ENCODE measurements around the gene DNAJC17.

The DNAJC17 gene

GRCh38 chr15:40829115-40829514 lies 21.8 kb upstream of the DNAJC17 start:
- DNase-seq (ENCODE audit: low spot score) = no peak

- DNase-seq (ENCODE audit: low spot score) = no peak
Observed at GRCh38 chr15:40828447-40829036, 21.3 kb upstream of the DNAJC17 start, which contains the start of gene PPP1R14D. Gene PPP1R14D (minus strand): TSS chr15:40828708. CDS start chr15:40828641, 67 bp downstream.

DNA sequence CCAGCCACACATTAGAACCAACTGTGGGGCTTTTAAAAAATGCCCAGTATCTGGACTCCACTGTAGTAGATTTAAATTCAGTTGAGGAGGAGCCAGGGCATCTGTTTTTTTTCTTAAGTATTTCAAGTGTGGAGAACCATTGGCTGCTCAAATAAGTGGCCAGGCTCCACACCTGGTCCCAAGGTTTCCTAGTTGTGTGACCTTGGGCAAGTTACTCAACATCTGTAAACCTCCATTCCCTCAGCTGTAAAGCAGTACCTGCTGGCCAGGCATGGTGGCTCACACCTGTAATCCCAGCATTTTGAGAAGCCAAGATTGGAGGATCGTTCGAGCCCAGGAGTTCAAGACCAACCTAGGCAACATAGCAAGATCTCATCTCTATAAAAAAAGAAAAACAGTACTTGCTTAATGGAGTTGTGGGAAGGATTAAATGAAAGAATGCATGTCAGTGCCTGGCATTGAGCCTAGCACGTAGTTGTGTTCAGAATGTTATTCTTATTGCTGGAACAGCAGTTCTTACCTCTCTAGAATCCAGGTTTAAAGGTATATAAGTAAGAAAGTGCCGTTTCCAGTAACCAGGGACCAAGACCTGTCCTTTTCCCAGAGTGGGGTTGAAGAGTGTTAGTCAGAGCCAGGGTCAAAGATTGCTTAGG lies 19.3 kb upstream of the DNAJC17 start:
- DNase-seq (ENCODE audit: low spot score) = no peak

DNA sequence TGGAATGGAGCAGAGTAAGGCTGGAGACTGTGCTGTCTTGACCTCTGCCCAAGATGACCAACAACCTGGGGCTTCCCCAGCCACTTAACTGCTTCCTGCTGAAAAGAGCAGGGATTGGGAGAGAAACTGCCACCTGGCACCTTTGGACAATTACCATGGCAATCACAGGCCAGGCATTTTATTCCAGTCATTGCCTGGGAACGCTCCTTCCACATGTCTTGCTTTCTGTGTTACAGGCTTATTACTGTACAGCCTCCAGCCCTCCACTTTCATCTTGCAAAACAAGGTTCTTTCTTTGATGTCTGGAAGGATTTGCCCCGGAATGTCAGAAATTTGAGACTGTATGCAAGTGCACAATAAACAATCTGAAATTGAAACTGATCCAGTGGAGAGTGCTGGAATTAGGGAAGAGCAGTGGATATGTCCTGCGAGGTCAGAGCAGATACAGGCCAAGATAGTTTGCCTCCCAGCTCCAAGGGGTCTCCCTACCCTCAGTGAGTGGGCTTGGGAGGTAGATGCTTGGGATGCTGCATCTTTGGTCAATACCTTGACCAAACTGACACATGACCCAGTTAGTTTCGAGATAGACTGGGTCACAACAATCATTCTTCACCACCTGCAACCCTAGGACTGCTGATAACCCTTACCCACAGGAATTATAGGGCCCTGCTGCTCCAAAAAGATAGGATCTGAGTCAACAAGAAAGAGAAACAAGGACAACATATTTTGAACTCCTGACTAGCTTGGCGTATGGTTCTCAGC lies 18.6 kb upstream of the DNAJC17 start:
- DNase-seq (ENCODE audit: low spot score) = peak; percentile 14

DNA sequence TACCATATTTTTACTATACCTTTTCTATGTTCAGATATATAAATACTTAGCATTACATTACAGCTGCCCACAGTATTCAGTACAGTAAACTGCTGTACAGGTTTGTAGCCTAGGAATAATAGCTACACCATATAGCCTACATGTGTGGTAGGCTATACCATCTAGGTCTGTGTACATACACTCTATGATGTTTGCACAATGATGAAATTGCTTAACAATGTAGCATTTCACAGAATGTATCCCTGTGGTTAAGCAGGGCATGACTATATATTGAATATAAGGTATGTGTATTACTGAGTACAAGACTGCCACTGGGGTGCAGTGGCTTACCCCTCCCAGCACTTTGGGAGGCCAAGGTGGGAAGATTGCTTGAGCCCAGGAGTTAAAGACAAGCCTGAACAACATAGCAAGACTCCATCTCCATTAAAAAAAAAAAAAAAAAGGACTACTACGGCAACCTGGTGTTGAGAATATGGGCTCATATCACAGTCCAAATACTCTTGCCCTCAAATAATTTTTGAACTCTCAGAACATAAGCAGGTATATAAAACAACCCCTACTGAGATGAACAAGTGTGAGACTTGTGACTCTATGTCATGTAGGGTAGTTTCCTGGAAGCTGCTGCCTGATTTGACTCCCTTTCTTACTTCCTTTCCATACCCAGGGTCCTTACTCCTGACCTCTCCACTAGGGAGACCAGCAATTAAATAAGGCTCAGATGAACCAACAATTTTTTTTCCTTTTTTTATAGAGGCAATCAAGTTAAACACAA lies 16.5 kb upstream of the DNAJC17 start:
- DNase-seq (ENCODE audit: low spot score) = no peak

- no peak for DNase-seq (ENCODE audit: low spot score)
Observed at GRCh38 chr15:40821195-40821594, 13.9 kb upstream of the DNAJC17 start.

DNA sequence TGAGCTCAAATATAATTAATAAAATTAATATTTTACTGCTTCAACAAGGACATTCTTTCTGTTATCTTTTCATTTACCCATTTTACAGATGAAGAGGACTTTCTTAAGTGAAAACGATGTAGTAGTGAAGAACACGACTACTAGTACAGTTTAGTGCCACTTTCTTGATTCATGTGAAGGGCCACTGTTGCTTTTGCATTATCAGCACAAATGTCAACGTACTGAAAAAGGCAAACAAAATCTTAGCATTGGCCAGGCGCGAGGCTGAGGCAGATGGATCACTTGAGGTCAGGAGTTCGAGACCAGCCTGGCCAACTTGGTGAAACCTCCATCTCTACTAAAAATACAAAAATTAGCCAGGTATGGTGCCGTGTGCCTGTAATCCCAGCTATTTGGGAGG lies 11.8 kb upstream of the DNAJC17 start:
- no peak for DNase-seq (ENCODE audit: low spot score)

- DNase-seq (ENCODE audit: low spot score) = no peak
Observed at GRCh38 chr15:40815042-40815698, 7.9 kb upstream of the DNAJC17 start.

DNA sequence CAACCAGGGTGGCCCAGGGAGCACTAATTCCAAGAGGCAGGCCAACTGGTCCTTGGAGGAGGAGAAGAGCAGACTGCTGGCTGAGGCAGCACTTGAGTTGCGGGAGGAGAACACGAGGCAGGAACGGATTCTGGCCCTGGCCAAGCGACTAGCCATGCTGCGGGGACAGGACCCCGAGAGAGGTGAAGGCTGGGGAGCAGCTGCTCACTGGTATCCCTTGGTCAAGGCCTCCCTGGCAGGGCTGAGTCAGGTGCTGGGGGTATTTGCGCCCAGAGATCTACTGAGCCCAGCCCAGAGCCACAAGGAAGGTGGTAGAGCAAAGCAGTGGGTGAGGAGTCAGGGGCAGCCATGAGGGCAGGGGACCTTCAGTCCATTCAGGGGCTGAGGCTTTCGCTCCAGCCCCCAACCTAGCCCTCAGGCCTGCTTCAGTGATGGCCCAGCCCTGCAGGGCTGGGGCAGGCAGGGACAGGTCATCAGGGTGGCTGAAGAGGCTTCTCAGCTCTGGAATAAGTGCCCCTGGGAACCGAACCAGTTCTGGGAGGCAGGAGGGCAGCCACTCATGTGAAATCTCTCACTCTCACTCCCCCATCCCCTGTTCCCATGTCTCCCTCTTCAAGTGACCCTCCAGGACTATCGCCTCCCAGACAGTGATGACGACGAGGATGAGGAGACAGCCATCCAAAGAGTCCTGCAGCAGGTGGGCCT lies 5.6 kb upstream of the DNAJC17 start:
- no peak for DNase-seq (ENCODE audit: low spot score)

GRCh38 chr15:40808861-40809450 lies 1.7 kb upstream of the DNAJC17 start:
- no peak for DNase-seq (ENCODE audit: low spot score)

GRCh38 chr15:40807888-40808461 lies 702 bp upstream of the DNAJC17 start:
- DNase-seq (ENCODE audit: low spot score) = no peak

DNA sequence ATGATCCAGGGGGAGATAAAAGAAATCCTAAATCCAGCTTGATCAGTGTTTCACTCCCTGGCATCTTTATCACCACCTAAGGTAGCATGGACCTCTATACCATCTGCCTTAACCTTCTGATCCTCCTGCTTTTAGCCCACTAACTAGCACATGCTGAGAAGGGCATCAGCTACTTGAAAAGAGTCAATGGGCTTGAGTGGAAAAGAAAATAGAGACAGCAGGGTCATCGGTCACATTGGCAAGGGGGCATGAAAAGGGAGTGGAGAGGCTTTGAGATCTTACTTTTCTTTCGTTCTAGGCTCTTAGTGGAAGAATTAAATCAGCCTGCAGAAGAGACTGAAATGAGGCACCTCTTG lies 623 bp downstream of the DNAJC17 start:
- DNase-seq (ENCODE audit: low spot score) = no peak

DNA sequence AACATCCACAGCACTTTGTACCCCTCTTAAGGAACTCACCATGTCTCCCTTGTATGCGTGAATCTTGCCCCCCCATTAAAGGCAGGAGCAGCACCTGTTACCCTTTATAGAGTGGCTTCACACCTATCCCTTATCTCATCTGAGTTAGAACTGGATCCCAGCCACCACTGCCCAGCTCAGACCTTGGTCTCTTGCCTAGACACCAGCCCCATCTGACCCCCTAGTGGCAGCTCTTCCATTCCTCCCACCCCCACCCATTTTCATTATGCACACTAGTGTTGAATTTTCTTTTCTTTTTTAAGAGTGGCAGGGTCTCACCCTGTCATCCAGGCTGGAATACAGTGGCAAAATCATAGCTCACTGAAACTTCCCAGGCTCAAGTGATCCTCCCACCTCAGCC lies 3.6 kb downstream of the DNAJC17 start:
- no peak for DNase-seq (ENCODE audit: low spot score)

DNA sequence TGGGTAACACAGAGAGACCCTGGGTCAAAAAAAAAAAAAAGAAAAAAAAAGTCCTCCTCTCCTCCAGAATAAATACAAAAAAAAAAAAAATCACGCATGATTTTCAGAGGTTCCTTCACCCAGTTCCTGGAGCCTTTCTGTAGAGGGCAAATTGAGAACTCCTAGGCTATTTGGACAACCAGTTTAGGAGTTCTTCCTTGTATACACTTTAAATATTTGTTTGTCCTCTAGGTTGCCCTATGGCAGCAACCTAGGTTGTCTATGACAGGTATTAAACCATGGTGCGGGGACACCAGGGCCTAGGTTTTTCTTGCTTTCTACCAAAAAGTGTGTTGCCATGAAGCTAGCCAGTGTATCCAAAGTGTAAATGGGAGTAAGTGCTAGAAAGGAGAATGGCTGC lies 4.2 kb downstream of the DNAJC17 start:
- no peak for DNase-seq (ENCODE audit: low spot score)

- no peak for DNase-seq (ENCODE audit: low spot score)
Observed at GRCh38 chr15:40799523-40799922, 7.8 kb downstream of the DNAJC17 start.

- DNase-seq (ENCODE audit: low spot score) = no peak
Observed at GRCh38 chr15:40796512-40796911, 10.8 kb downstream of the DNAJC17 start.

DNA sequence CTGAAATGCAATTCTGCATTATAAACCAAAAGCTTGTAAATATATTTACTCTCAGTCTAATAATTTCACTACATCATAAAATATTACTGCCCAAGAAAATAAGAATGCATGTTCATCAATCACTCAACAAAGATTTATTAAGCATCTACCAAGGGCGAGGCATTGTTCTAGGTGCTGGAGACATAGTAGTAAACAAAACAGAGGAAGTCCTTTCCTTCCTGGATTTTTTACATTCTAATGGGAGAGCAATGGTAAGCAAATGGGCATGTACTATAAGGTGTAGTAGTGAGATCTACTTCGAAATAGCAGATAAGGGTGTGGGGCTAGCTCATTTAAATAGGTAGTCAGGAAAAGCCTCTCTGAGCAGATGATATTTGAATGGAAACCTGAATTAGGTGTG lies 11.2 kb downstream of the DNAJC17 start:
- DNase-seq (ENCODE audit: low spot score) = no peak

GRCh38 chr15:40793216-40793989 lies 13.9 kb downstream of the DNAJC17 start:
- no peak for DNase-seq (ENCODE audit: low spot score)

- no peak for DNase-seq (ENCODE audit: low spot score)
Observed at GRCh38 chr15:40792394-40792793, 14.9 kb downstream of the DNAJC17 start.

DNA sequence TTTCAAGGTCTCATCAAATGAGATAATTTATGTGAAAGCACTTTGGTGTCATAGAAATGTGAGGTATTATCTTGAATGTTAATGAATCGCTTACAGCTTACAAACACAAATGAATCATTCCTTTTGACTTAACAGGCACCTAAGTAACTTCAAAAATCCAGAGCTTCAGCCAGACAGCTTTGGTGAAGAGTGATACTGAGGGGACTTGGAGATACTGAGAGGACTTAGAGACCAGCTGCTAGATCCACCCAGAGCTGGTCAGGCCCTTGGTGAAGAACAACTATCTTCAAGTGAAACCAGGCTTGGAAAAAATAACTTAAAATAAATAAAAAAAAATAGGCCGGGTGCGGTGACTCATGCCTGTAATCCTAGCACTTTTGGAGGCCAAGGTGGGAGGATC lies 16.6 kb downstream of the DNAJC17 start:
- DNase-seq (ENCODE audit: low spot score) = no peak

Data from COLO829 (cell line).